HEK293 (cell line): ENCODE measurements around the gene MITF.

Source experiments
- CTCF ChIA-PET: fragments of 350-600 bp; formaldehyde crosslinking; extraction: SDS; loops from one replicate; lab custom pipeline; 2021; ENCODE audit warnings: antibody characterized with exemption; lab: Yijun Ruan, JAX
- POLR2A ChIA-PET: fragments of 300-600 bp; formaldehyde crosslinking; extraction: SDS; loops from one replicate; lab custom pipeline; 2020; ENCODE audit warnings: antibody characterized with exemption, inconsistent platforms; lab: Yijun Ruan, JAX
- H3K27ac ChIP-seq: fragments of 200-500 bp; sonication (Bioruptor generic); 2 replicates; pipeline ENCODE4 v1.5.1; 2014; ENCODE audit warnings: low read depth, low read length, control low read depth, inconsistent platforms; ENCODE audit errors: extremely low read depth
- H3K36me3 ChIP-seq, 2 experiments: fragments of 200-500 bp in 1 of 2; sonication (Bioruptor generic) in 1 of 2; 1 replicate in 1 of 2; 2 replicates in 1 of 2; pipeline ENCODE4 v1.5.1; 2014 to 2017; ENCODE audit warnings: inconsistent platforms in 2 of 2, low read length in 2 of 2; ENCODE audit not compliant: control insufficient read depth in 2 of 2, insufficient read depth in 1 of 2
- H3K4me1 ChIP-seq: fragments of 200-500 bp; sonication (Bioruptor generic); 2 replicates; pipeline ENCODE4 v1.5.1; 2014; ENCODE audit warnings: mild to moderate bottlenecking, low read length, inconsistent platforms; ENCODE audit not compliant: control insufficient read depth, insufficient read depth
- H3K4me3 ChIP-seq: 2 replicates; pipeline ENCODE4 v1.5.1; 2011; ENCODE audit warnings: low read depth, mild to moderate bottlenecking, control low read depth, low read length, moderate library complexity
- H3K9me3 ChIP-seq: fragments of 200-500 bp; sonication (Bioruptor generic); 2 replicates; pipeline ENCODE4 v1.5.1; 2014; ENCODE audit warnings: low read depth, low read length, inconsistent platforms; ENCODE audit not compliant: control insufficient read depth, insufficient read depth
- ATF2 ChIP-seq: fragments of 450-650 bp; formaldehyde crosslinking; IDR thresholded peaks from 2 replicates; pipeline ENCODE4 v1.5.1; 2016; ENCODE audit warnings: missing biosample characterization, missing genetic modification characterization, low read depth
- IKZF3 ChIP-seq: fragments of 450-650 bp; IDR thresholded peaks from 2 replicates; pipeline ENCODE4 v1.5.0; 2018; ENCODE audit warnings: missing biosample characterization, mild to moderate bottlenecking, missing genetic modification characterization, moderate library complexity
- KLF1 ChIP-seq: fragments of 450-650 bp; formaldehyde crosslinking; IDR thresholded peaks from 2 replicates; pipeline ENCODE4 v1.5.1; 2016; ENCODE audit warnings: missing biosample characterization, missing genetic modification characterization
- MEIS1 ChIP-seq: sonication (generic); formaldehyde crosslinking; IDR thresholded peaks from 2 replicates; pipeline ENCODE4 v1.8.1; 2022; ENCODE audit warnings: missing genetic modification reagents, mild to moderate bottlenecking, borderline replicate concordance
- MZF1 ChIP-seq: fragments of 450-650 bp; formaldehyde crosslinking; IDR thresholded peaks from 2 replicates; pipeline ENCODE4 v1.5.1; 2017; ENCODE audit warnings: missing biosample characterization, missing genetic modification characterization, borderline replicate concordance
- PRDM10 ChIP-seq: fragments of 450-650 bp; formaldehyde crosslinking; IDR thresholded peaks from 2 replicates; pipeline ENCODE4 v1.5.1; 2016; ENCODE audit warnings: missing biosample characterization, missing genetic modification characterization
- SCRT1 ChIP-seq: fragments of 450-650 bp; formaldehyde crosslinking; IDR thresholded peaks from 2 replicates; pipeline ENCODE4 v1.5.1; 2016; ENCODE audit warnings: missing biosample characterization, missing genetic modification characterization, borderline replicate concordance
- SP3 ChIP-seq: fragments of 450-650 bp; formaldehyde crosslinking; IDR thresholded peaks from 2 replicates; pipeline ENCODE4 v1.5.1; 2016; ENCODE audit warnings: missing biosample characterization, missing genetic modification characterization
- ZNF114 ChIP-seq: fragments of 450-650 bp; formaldehyde crosslinking; IDR thresholded peaks from 2 replicates; pipeline ENCODE4 v1.5.0; 2017; ENCODE audit warnings: missing biosample characterization, missing genetic modification characterization
- ZNF140 ChIP-seq: fragments of 450-650 bp; formaldehyde crosslinking; IDR thresholded peaks from 2 replicates; pipeline ENCODE4 v1.5.1; 2016; ENCODE audit warnings: missing biosample characterization, missing genetic modification characterization
- ZNF2 ChIP-seq: fragments of 450-650 bp; formaldehyde crosslinking; IDR thresholded peaks from 2 replicates; pipeline ENCODE4 v1.5.1; 2016; ENCODE audit warnings: missing biosample characterization, missing genetic modification characterization
- ZNF202 ChIP-seq: fragments of 450-650 bp; formaldehyde crosslinking; IDR thresholded peaks from 2 replicates; pipeline ENCODE4 v1.5.1; 2016; ENCODE audit warnings: missing biosample characterization, missing genetic modification characterization, borderline replicate concordance
- ZNF292 ChIP-seq: fragments of 450-650 bp; formaldehyde crosslinking; IDR thresholded peaks from 2 replicates; pipeline ENCODE4 v1.5.1; 2016; ENCODE audit warnings: low read depth, missing biosample characterization, missing genetic modification characterization, borderline replicate concordance
- ZNF366 ChIP-seq: fragments of 450-650 bp; formaldehyde crosslinking; conservative IDR thresholded peaks from 2 replicates; pipeline ENCODE4 v1.5.1; 2016; ENCODE audit warnings: missing biosample characterization, missing genetic modification characterization
- ZNF433 ChIP-seq: fragments of 450-650 bp; formaldehyde crosslinking; IDR thresholded peaks from 2 replicates; pipeline ENCODE4 v1.5.1; 2016; ENCODE audit warnings: missing biosample characterization, missing genetic modification characterization, low read depth
- ZNF510 ChIP-seq: fragments of 450-650 bp; formaldehyde crosslinking; IDR thresholded peaks from 2 replicates; pipeline ENCODE4 v1.5.1; 2018; ENCODE audit warnings: mild to moderate bottlenecking, missing genetic modification characterization, missing biosample characterization; ENCODE audit not compliant: insufficient replicate concordance
- ZNF529 ChIP-seq: fragments of 450-650 bp; formaldehyde crosslinking; IDR thresholded peaks from 2 replicates; pipeline ENCODE4 v1.5.1; 2017; ENCODE audit warnings: missing genetic modification characterization, missing biosample characterization; ENCODE audit not compliant: insufficient replicate concordance
- ZNF555 ChIP-seq: fragments of 450-650 bp; formaldehyde crosslinking; conservative IDR thresholded peaks from 2 replicates; pipeline ENCODE4 v1.5.1; 2017; ENCODE audit warnings: missing biosample characterization, mild to moderate bottlenecking, missing genetic modification characterization, inconsistent platforms
- ZNF645 ChIP-seq: fragments of 450-650 bp; formaldehyde crosslinking; IDR thresholded peaks from 2 replicates; pipeline ENCODE4; 2016; ENCODE audit warnings: missing biosample characterization, missing genetic modification characterization
- ZNF664 ChIP-seq: fragments of 450-650 bp; formaldehyde crosslinking; IDR thresholded peaks from 2 replicates; pipeline ENCODE4 v1.5.1; 2016; ENCODE audit warnings: missing biosample characterization, missing genetic modification characterization
- ZNF677 ChIP-seq: fragments of 450-650 bp; IDR thresholded peaks from 2 replicates; pipeline ENCODE4 v1.5.0; 2018; ENCODE audit warnings: missing biosample characterization, mild to moderate bottlenecking, missing genetic modification characterization, moderate library complexity
- ZNF692 ChIP-seq: fragments of 450-650 bp; formaldehyde crosslinking; IDR thresholded peaks from 2 replicates; pipeline ENCODE4 v1.5.1; 2016; ENCODE audit warnings: missing biosample characterization, missing genetic modification characterization

MITF gene

DNA sequence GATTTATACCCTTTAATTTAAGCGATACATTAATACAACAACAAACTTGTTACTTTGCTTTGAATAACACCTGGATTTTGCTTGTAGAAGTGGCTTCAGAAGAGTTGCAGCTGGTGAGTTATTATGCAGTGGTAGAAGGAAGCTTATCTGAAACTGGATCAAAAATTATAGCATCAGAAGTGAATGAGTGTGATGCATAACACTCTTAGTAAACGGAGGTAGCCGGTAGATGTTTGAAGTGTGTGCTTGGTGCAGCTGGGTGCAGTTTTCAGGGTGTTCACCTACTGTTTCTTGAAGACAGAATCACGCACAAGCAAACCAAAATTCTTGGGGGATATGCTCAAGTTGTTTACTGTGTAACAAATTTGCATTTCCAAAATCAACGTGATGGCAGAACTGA lies 103.1 kb downstream of the MITF start:
- CTCF ChIA-PET: no interaction called here

DNA sequence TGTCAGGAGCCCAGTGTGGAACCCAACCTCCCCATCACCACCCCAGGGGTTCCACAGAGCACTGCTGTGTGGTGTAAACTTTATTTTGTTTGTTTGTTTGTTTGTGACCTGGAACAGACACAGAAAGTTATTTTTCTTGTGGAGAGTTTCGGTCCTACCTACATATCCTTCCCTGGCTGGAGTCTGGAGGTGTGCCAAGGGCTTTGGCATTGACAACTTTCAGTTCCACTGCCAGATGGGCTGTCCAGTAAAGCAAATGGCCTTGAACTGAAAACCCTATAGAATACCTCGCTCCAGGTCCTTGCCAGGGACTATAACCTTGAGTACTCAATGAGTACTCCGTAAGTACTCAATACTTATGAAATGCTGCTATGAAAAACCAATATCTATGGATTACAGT lies 103.5 kb downstream of the MITF start:
- POLR2A ChIA-PET: no interaction called here
- CTCF ChIA-PET: no interaction called here
- Histone ChIP-seq H3K27ac (no peak overlapping the region), H3K4me3 (no peak overlapping the region), H3K9me3 (no peaks in the 10 kb centered on the region), H3K36me3 (no peaks in the 10 kb centered on the region), H3K4me1 (no peaks in the 10 kb centered on the region)
- TF ChIP-seq ZNF2 (tag by site-specific recombination) (no peak), MZF1 (tag by site-specific recombination) (no peak), MEIS1 (CRISPR knock-in tag) (no peak), ZNF664 (no peak), ZNF555 (tag by site-specific recombination) (no peak), ZNF202 (no peak), ZNF366 (tag by site-specific recombination) (no peak), SCRT1 (no peak), ZNF114 (tag by site-specific recombination) (no peak), ZNF677 (tag by site-specific recombination) (no peak), ZNF140 (tag by site-specific recombination) (no peak), KLF1 (tag by site-specific recombination) (no peak), ZNF433 (tag by site-specific recombination) (no peak), ZNF692 (tag by site-specific recombination) (no peak)

More for the DNA sequence above, 103.1 kb downstream of the MITF start:
- Histone ChIP-seq H3K4me3 (no peak overlapping the region), H3K36me3 (no peaks in the 10 kb centered on the region), H3K27ac (no peak overlapping the region), H3K9me3 (no peaks in the 10 kb centered on the region)
- POLR2A ChIA-PET: no interaction called here
- TF ChIP-seq ZNF510 (tag by site-specific recombination) (no peak), ATF2 (tag by site-specific recombination) (no peak), ZNF292 (tag by site-specific recombination) (no peak), ZNF529 (tag by site-specific recombination) (no peak), ZNF433 (tag by site-specific recombination) (no peak), ZNF645 (tag by site-specific recombination) (no peak), IKZF3 (tag by site-specific recombination) (no peak), SP3 (no peak), PRDM10 (tag by site-specific recombination) (no peak)
- TF ChIP-seq, all 188 proteins: peak for 0
- H3K4me1 ChIP-seq: no peaks in the 10 kb centered on the region
